Left cardiac atrium (tissue), 4 donors: ENCODE results near the gene IGSF3. TPM values are rescaled to one million over a fixed set of nuclear protein-coding genes. Genes with fewer than 3 reads are reported as not detected.

Experiments used
- ATAC-seq, 2 donors: fragments of 200-7000 bp; cut with Tn5 transposase; one replicate each; pipeline ENCODE4 v1.9.1; 2020; ENCODE audit warnings: mild to moderate bottlenecking in 2 of 2, moderate library complexity in 2 of 2
- DNase-seq: peaks from one replicate; pipeline ENCODE4 v3.0.0-alpha.2; 2020
- intact Hi-C, 2 donors: fragments of 100-400 bp; cut with DNase I; formaldehyde crosslinking; loops; one replicate each; pipeline versions ENCODE4 v1.14.1 to v1.15.1; 2022 to 2023
- long read RNA-seq: library from polyadenylated mRNA; unstranded; transcript quantifications from one replicate; pipeline ENCODE4 v2.0.0, GENCODE V29; 2021
- total RNA-seq, 2 donors: library from RNA; stranded (reverse); fragmentation: NEBNext Ultra II Directional; extraction: Animal tissue kit (Norgen Biotek cat#: 25700); gene quantifications; one replicate each; pipeline ENCODE4 v1.2.1, GENCODE V29; 2021
- donor health status: DM: no; HTN: yes; CAD: no.
- donor health status: DM: no; HTN: yes; CAD: no; lungs with severe emphysema.
- donor health status: DM: yes; HTN: yes; CAD: no.
- donor health status: Dilated cardiomyopathy.

IGSF3 gene
- total RNA-seq: 10 to 100 TPM; 14.3 to 15.6 TPM
- long read RNA-seq, full-length matches to known transcripts: 1 of 8 reads
- long read RNA-seq, partial matches to known transcripts: 5 of 8 reads
- long read RNA-seq, other reads (novel, unspliced or antisense): 2 of 8 reads

GRCh38 chr1:116667575-116668105 is at the start of gene IGSF3:
TSS of gene IGSF3 (minus strand) at chr1:116667733. CDS start at chr1:116666326, 1,407 bp downstream.
- ATAC-seq: peak; percentile 89 to 94
- DNase-seq: peak; percentile 83
- intact Hi-C loops: loop anchor here in 1 of 2 donors (5.0 kb wide), 1 partner anchor 40 kb away; no protein-coding TSS in a partner anchor

- no peak for ATAC-seq
- intact Hi-C loops: no loop called here
- DNase-seq: no peak
Observed at GRCh38 chr1:116717318-116717717, 49.8 kb upstream of the IGSF3 start.

GRCh38 chr1:116716391-116716790 is 48.9 kb upstream of the IGSF3 start:
- ATAC-seq (no peak), DNase-seq (no peak)
- intact Hi-C loops: no loop called here

- no peak for ATAC-seq
- intact Hi-C loops: no loop called here
Observed at GRCh38 chr1:116713474-116713873, 45.9 kb upstream of the IGSF3 start.

GRCh38 chr1:116712510-116712909 is 45.0 kb upstream of the IGSF3 start:
- DNase-seq: no peak
- ATAC-seq: no peak
- intact Hi-C loops: no loop called here

More at GRCh38 chr1:116713474-116713873, 45.9 kb upstream of the IGSF3 start:
- DNase-seq: no peak

- intact Hi-C loops: no loop called here
- ATAC-seq (peak; percentile 53 to 84), DNase-seq (no peak)
Observed at GRCh38 chr1:116711263-116711840, 43.8 kb upstream of the IGSF3 start.

- intact Hi-C loops: no loop called here
- peak; percentile 25 to 38 for ATAC-seq
Observed at GRCh38 chr1:116710420-116711262, 43.1 kb upstream of the IGSF3 start.

GRCh38 chr1:116709666-116710167 is 42.2 kb upstream of the IGSF3 start:
- DNase-seq: no peak
- no peak for ATAC-seq
- intact Hi-C loops: no loop called here

More at GRCh38 chr1:116710420-116711262, 43.1 kb upstream of the IGSF3 start:
- DNase-seq: no peak

GRCh38 chr1:116708255-116708900 is 40.8 kb upstream of the IGSF3 start:
- intact Hi-C loops: no loop called here
- no peak for ATAC-seq
- DNase-seq: no peak

- DNase-seq: no peak
- intact Hi-C loops: no loop called here
- ATAC-seq: no peak
Observed at GRCh38 chr1:116706841-116707240, 39.3 kb upstream of the IGSF3 start.

- no peak for ATAC-seq
- DNase-seq: no peak
- intact Hi-C loops: no loop called here
Observed at GRCh38 chr1:116706123-116706522, 38.6 kb upstream of the IGSF3 start.

GRCh38 chr1:116704278-116704677 is 36.7 kb upstream of the IGSF3 start:
- intact Hi-C loops: no loop called here
- ATAC-seq: no peak

GRCh38 chr1:116699605-116700004 is 32.1 kb upstream of the IGSF3 start:
- ATAC-seq (no peak), DNase-seq (no peak)
- intact Hi-C loops: no loop called here

More at GRCh38 chr1:116704278-116704677, 36.7 kb upstream of the IGSF3 start:
- no peak for DNase-seq

GRCh38 chr1:116698244-116698595 is 30.7 kb upstream of the IGSF3 start:
- intact Hi-C loops: no loop called here
- no peak for ATAC-seq

GRCh38 chr1:116697548-116698243 is 30.2 kb upstream of the IGSF3 start:
- intact Hi-C loops: no loop called here
- DNase-seq: no peak
- no peak for ATAC-seq

More at GRCh38 chr1:116698244-116698595, 30.7 kb upstream of the IGSF3 start:
- no peak for DNase-seq

- ATAC-seq: peak in 1 of 2 donors; percentile 46
- intact Hi-C loops: no loop called here
- DNase-seq: no peak
Observed at GRCh38 chr1:116694524-116694923, 27.0 kb upstream of the IGSF3 start.

GRCh38 chr1:116693759-116694480 is 26.4 kb upstream of the IGSF3 start:
- DNase-seq (peak; percentile 42), ATAC-seq (peak in 1 of 2 donors; percentile 42)
- intact Hi-C loops: no loop called here

- ATAC-seq (no peak), DNase-seq (no peak)
- intact Hi-C loops: no loop called here
Observed at GRCh38 chr1:116692879-116693278, 25.3 kb upstream of the IGSF3 start.
